CD4-positive, alpha-beta T cell treated with Interleukin-6 for 4 hours (primary cell): ENCODE results near the gene POLD1.
"Not testable (repeated sequence)": the region's sequence is repeated elsewhere in the genome, so short reads cannot be mapped to it uniquely, and the experiment has no call there.

Experiments used
- DNase-seq: peaks from one replicate; pipeline ENCODE4 v3.0.0-alpha.2; 2020; ENCODE audit warnings: mixed read lengths

The POLD1 gene

DNA sequence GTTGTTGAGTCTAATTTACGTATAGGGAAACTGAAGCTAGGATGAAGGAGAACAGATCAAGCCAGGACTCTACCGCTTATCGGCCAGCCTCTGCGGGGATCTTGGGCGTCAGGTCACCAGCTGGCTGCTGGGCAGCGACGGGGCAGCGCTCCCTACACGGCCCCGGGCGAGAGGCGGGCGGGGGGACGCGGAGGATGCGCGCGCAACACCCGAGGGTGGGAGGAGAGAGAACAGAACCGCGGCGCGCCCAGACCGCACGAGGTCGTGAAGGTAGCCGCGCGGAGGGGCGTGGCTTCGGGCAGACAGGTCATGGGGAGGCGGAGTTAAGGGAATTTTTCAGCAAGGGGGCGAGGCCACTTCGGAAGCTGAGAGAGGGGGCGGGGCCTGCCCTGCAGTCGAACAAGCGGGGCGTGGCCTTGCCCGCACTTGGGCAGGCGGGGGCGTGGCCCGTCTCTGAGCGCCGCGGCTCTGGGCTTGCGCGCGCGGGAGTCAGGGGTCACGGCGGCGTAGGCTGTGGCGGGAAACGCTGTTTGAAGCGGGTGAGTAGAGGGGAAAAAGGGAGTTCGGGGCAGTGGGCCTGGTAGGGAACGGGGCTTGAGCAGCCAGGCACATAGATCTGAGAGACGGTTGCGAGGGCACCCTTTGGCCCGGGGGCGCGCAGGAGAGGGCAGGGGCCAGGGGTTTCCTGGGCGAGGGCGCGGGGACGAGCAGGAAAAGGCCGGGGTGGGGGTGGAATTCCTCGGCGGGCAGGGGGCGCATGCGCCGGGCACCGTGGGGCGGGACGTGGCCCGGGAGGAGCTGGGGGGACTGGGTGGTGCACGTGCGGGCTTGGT, at the start of gene POLD1:
TSS of gene POLD1 (plus strand) at position 496 of the 833 bp plus-strand sequence. CDS start 14,505 bp downstream, outside the sequence.
- peak; percentile 99 for DNase-seq

DNA sequence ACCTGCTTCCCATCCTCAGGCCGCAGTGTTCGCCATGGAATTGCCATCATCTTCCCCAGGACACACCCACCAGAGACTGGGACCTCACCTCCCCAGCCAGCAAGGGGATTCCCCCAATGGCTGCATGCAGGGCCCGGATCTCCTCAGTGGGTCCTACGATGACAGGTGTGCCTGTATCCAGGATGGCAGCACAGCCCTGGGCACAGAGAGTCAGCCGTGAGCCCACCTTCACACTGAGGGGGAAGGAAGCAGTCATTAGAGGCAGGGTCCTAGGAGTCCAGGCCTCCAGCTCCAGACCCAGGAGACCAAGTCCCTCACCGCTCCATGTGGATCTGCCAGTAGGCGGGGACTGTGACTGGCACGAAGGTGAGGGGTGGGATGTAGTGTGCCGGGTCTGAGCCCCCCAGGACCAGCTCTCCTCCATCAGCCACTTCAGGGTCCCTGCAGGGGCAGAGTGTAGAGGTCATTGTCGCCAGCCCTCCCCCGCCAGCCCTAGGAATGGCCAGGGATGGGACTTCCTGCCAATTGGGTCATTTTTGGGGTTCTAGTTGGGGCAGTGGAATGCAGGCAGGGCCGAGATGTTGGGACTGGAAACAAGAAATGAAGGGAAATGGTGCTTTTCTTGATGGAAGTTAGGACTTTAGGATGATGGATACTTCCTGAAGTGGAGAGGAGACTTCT, 49.3 kb upstream of the POLD1 start:
- DNase-seq, result no peak

DNA sequence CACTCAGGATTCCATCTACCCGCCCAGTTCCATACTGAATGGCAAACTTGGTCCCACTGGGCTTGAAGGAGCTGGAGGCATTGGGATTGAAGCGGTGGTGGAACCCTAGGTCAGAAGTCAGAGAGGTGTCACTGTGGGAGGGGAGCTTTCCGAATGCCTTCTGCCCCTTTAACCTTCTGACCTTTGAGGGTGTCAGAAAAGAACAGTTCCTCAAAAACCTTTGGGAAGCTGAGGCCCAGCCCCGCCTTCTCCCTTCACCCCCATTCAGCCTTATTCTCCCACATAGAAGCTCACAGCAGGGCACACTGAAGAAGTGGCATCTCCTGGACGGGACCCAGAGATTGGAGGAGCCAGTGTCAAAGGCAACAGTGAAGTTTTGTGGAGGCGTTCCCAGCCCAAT, 47.1 kb upstream of the POLD1 start:
- DNase-seq, result not testable (repeated sequence)

DNA sequence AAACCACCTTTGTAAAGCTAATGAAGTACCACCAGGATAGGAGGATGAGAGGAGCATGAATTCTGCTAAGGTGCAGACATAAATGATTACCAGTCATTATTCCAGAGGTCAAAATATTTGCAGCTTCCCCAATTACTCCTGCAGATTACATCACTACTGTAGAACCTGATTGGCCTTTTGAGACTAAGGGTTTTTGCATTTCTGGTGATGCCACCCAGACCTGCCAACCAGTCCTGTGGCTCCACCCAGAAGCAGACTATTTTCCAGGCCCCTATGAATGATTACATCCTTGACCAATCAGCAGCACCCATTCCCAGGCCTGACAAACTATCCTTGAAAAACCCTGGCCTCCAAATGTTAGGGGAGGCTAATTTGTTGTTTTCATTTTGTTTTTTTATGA, 43.8 kb upstream of the POLD1 start:
- DNase-seq, result no peak

DNA sequence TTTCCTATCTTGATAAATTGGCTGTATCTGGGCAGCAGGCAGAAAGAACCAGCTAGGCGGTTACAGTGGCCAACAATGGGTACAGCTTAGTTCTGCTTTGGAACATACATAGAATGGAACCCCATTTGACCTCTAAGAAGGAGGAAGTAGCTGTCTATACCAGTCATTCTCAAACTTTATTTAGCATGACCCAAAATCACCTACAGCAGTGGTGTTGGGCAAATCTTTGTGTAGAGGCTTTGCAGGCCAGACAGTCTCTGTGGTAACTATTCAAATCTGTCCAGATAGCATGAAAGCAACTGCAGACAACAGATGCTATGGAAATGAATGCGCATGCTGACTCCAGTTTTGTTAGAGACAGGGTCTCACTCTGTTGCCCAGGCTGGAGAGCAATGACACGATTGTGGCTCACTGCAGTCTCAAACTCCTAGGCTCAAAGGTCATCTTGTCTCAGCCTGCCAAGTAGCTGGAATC, 43.0 kb upstream of the POLD1 start:
- DNase-seq, result no peak

DNA sequence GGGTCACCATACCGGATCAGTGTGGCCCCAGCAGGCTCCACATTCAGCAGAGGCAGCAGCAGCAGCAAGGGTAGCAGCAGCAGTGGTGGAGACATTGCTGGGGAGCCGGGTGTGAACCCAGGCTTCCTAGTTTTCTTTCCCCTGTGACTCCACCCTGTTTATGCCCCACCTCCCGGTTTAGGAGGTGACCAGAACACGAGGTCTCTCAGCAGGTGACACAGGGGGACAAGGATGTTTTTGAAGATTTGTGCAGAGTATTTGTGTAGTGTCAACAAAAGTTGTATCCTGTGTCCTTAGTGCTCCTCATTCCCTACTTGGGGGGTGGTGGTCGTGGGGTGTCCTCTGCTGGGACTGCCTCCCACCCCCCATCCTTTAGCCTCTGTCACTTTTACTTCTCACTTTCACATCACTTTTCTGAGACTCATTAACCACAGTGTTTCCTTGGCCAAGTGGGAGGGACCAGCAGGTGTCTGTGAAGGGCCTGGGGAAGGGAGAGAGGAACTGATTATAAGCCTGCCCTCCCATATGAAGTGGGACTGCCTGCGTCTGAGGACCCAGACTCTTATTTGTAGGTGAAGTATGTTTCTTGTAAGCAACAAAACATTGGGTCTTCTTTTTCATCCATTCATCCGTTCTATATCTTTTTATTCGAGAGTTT, 39.4 kb upstream of the POLD1 start:
- no peak for DNase-seq

GRCh38 chr19:50347089-50347581, 37.0 kb upstream of the POLD1 start:
- DNase-seq, result not testable (repeated sequence)

- DNase-seq, result no peak
Measured at GRCh38 chr19:50349277-50350057, 34.7 kb upstream of the POLD1 start.

DNA sequence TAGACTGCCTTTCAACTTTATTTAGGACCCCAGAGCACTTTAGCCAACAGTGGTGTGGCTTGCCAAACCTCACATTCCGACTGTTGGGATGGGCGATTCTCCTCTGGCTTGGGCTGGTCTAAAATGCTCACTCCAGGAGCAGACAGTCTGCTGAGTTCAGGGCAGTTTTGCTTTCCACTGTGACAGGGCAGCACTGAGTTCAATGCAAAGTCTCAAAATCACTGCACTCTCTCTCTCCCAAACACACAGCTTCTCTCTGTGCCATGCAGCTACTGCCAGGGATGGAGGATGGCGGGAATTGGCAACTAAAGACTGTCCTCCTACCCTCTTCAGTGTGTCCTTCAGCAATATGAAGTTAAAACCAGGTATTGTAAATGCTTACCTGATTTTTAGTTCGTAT, 31.9 kb upstream of the POLD1 start:
- DNase-seq, result no peak

GRCh38 chr19:50353487-50353880, 30.7 kb upstream of the POLD1 start:
- DNase-seq, result not testable (repeated sequence)

GRCh38 chr19:50356691-50357177, 27.4 kb upstream of the POLD1 start:
- no peak for DNase-seq

DNA sequence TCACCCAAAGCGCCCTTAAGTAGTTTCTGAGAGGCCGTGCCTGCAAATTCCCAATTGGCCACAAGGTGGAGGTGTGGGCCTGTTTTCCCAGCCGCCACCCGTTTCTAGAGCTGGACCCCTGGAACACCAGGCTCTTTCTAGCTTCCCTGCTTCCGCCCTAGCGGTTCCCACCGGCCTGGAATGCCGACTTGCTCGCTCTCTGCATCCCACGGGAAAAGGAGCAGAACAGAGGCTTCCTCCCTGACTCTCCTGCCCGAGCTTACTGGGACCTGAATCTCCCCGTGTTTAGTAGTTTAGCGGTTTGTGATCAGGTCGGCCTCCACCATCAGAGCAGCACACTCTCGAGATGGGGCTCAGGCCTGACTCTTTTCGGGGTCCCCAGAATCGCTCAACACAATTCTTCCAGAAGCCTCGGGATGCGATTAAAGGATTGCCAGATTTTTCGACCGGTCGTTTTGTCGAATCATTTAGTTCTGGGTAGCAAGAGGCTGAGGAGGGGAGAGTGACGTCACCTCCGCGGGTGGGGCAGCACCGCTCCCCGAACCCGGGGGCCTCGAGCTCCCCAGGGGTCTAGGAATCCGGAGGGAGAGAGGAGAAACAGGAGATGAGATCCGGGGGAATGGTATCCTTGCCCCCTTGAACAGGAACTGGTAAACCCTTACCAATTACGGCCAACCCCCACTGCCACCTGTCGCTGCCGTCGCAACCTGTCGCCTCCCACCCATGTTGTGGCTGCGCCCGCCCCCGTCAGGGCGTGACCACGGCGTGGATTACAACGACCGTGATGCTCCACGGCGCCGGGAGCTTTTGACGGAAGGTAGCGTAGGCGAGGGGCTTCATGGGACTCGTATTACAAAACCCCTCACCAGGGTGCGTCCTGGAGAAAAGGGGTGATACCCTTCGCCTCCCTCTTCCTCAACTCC, 26.7 kb upstream of the POLD1 start:
- peak; percentile 92 for DNase-seq

DNA sequence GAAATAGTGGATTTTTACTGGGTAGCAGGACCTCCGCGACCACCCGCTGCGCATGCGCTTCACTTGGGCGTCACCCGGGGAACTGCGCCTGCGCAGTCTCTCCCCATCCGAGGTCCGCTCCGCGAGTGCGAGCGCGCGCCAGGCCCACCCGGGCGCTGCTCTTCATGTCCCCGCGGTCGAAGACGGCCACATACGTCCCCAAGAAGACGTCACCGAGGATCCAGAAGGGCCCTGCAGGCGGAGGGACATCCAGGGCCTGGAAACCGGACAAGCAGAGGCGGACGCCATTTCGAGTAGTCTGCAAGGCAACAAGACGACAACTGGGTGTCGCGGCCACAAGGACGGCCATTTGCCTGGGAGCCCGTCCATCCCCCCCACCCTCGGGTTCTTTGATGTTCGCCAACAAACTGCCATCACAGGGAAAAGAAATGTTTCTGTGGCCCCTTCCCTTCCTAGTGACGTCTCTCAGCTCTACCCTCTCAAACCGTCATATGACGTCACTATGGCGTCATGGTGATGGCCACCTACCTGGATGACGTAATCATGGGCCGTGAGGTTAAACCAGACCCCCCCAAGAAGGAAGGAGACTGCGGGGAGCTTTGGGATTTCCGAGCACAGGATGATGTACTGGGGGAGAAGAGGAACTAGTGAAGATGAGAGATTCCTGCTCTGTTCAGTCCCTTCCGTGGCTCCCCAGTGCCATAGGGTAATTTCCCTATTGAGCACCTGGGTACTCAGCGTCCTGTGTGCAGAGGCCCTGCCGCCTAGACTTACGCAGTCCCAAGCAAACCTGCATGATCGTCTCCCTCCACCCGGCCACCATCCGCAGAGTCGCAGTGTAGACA, 25.4 kb upstream of the POLD1 start:
- DNase-seq, result peak; percentile 83

DNA sequence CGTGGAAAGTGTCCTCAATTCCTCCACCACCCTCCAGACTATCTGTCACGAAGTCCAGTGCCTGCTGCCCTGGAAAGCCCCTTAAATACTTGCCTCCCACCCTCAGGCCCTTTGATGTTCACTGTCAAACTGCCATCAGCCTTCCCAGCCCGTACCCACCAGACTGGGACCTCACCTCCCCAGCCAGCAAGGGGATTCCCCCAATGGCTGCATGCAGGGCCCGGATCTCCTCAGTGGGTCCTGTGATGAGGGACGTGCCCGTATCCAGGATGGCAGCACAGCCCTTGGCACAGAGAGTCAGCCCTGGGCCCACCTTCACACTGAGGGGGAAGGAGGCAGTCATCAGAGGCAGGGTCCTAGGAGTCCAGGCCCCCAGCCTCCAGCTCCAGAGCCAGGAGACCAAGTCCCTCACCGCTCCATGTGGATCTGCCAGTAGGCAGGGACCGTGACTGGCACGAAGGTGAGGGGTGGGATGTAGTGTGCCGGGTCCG, 24.8 kb upstream of the POLD1 start:
- no peak for DNase-seq

- DNase-seq, result no peak
Measured at GRCh38 chr19:50361290-50362029, 22.7 kb upstream of the POLD1 start.

DNA sequence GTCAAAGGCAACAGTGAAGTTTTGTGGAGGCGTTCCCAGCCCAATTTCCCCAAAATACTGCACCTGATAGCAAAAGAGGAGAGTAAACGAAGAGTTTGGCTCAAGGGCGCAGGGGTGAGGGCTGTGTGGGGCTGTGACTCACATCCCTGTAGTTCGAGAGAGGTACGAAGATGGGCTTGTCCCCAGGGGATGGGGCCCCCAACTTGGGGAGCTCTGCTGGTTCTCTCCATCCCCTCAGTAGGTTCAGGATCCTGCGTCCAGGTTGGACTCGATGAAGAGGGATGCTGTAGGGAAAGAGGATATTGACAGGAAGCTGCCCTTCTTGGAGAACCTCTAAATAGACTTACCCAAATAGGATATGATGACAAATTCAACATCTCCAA, 22.1 kb upstream of the POLD1 start:
- no peak for DNase-seq

DNA sequence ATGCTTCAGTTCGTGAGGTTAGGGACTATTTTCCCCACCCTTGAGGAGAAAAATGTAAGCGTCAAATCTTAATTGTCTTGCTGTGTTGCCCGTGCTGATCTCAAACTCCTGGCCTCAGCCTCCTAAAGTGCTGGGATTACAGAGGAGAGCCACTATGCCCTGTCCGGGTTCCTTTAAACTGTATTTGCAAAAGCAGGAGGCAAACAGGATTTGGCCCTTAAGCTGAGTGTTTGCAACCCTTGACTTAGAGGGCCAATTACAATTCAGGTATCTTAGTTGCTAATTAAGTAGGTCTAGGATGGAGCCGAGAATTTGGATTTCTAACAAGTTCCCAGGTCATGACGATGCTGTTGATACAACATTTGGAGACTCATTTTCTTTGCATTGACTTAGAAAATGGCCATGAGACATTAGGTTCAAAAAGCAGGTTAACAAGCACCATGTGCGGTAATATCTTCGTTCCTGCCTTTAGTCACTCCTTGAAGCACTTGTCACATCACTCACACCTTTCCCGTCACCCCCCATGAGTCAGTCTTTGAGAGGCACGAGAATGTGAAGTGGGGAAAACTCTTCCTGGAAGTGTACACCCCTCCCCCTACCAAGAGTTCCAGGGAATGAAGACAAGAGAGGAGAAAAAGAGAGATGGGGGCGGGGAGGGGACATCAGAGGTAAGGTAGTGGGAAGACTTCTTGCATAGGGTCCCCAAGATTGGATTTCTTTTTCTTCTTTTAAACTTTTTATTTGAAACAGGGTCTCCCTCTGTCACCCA, 21.3 kb upstream of the POLD1 start:
- peak; percentile 25 for DNase-seq
